Melanocyte of skin (primary cell): ENCODE measurements around the gene AFDN. TPM values are rescaled to one million over a fixed set of nuclear protein-coding genes. Genes with fewer than 3 reads are reported as not detected.

ENCODE experiments used
- total RNA-seq, 2 donors: library from RNA; depleted of rRNA; stranded (reverse); fragments of >200 nt; gene quantifications; 2 replicates each; pipeline ENCODE4 v1.2.3, GENCODE V29; 2012

Gene AFDN
- total RNA-seq: 10 to 100 TPM; 12.7 to 13.3 TPM

GRCh38 chr6:167826896-167827582 is at the start of gene AFDN:
TSS of gene AFDN (plus strand) at chr6:167826911. CDS start at chr6:167827133, 222 bp downstream.

GRCh38 chr6:167997642-167998041 is 170.9 kb downstream of the AFDN start, which contains the start of gene KIF25:
TSS of gene KIF25 (plus strand) at chr6:167997671. CDS start at chr6:168029586, 31,915 bp downstream.

Other genes with a start within 250 kb of the AFDN start
- under 1 TPM in 1 of 2 donors, not detected in 1; under 0.01 TPM for gene KIF25, start 170.8 kb downstream of the AFDN start, total RNA-seq